IMR-90 (cell line): Measurements from ENCODE around the gene NRIP1. TPM values are rescaled to one million over a fixed set of nuclear protein-coding genes. Genes with fewer than 3 reads are reported as not detected.

Experiments used
- ATAC-seq: fragments of 200-7000 bp; cut with Tn5 transposase; 2 replicates; pipeline ENCODE4 v1.9.1; 2020; ENCODE audit warnings: low read depth, mild to moderate bottlenecking, moderate library complexity
- BruUV-seq: library from RNA; stranded (reverse); fragments of 400-500 nt; replicated peaks from 2 replicates; lab custom pipeline; 2021; lab: Mats Ljungman, UMichigan
- CTCF ChIA-PET: fragments of 300-600 bp; formaldehyde crosslinking; extraction: SDS; loops from one replicate; lab custom pipeline; 2021; ENCODE audit warnings: antibody characterized with exemption; lab: Yijun Ruan, JAX
- POLR2A ChIA-PET: fragments of 300-600 bp; sonication (Branson Sonifier 250); formaldehyde crosslinking; loops from one replicate; lab custom pipeline; 2022; ENCODE audit warnings: antibody characterized with exemption; ENCODE audit not compliant: unreplicated experiment; lab: Charles Lee
- DNase-seq: peaks from one replicate; pipeline ENCODE4 v3.0.0; 2013
- H2AFZ ChIP-seq: replicated peaks from 2 replicates; pipeline ENCODE3; 2013; ENCODE audit warnings: low read length, mild to moderate bottlenecking; ENCODE audit not compliant: poor library complexity
- H2AK5ac ChIP-seq: 2 replicates; pipeline ENCODE4 v1.6.1; 2013; ENCODE audit warnings: low read depth, low read length, inconsistent platforms
- H2AK9ac ChIP-seq: replicated peaks from 2 replicates; pipeline ENCODE3; 2013; ENCODE audit warnings: mild to moderate bottlenecking, low read depth, low read length, moderate library complexity; ENCODE audit not compliant: poor library complexity
- H2BK120ac ChIP-seq: 2 replicates; pipeline ENCODE4 v1.6.1; 2013; ENCODE audit warnings: low read depth, low read length, inconsistent platforms
- H2BK15ac ChIP-seq: 3 replicates; pipeline ENCODE4 v1.6.1; 2013; ENCODE audit warnings: low read depth, low read length, inconsistent platforms
- H2BK20ac ChIP-seq: 2 replicates; pipeline ENCODE4 v1.6.1; 2013; ENCODE audit warnings: low read depth, mild to moderate bottlenecking, inconsistent platforms, low read length, moderate library complexity
- H2BK5ac ChIP-seq: 2 replicates; pipeline ENCODE4 v1.6.1; 2013; ENCODE audit warnings: mild to moderate bottlenecking, low read depth, low read length, inconsistent platforms; ENCODE audit not compliant: poor library complexity, severe bottlenecking
- H3K14ac ChIP-seq: replicated peaks from 2 replicates; pipeline ENCODE4 v1.6.1; 2013; ENCODE audit warnings: low read depth, low read length, inconsistent platforms
- H3K18ac ChIP-seq: 2 replicates; pipeline ENCODE4 v1.6.1; 2013; ENCODE audit warnings: low read depth, low read length, control low read depth
- H3K23ac ChIP-seq: 2 replicates; pipeline ENCODE4 v1.6.1; 2013; ENCODE audit warnings: low read depth, low read length, inconsistent platforms
- H3K27ac ChIP-seq: 2 replicates; pipeline ENCODE4 v1.5.1; 2013; ENCODE audit warnings: mild to moderate bottlenecking, control low read depth, low read length; ENCODE audit not compliant: insufficient read depth
- H3K27me3 ChIP-seq: 2 replicates; pipeline ENCODE4 v1.6.1; 2013; ENCODE audit warnings: low read length; ENCODE audit not compliant: control insufficient read depth, insufficient read depth
- H3K36me3 ChIP-seq: 2 replicates; pipeline ENCODE4 v1.6.1; 2013; ENCODE audit warnings: low read length, mixed read lengths; ENCODE audit not compliant: control insufficient read depth, insufficient read depth
- H3K4ac ChIP-seq: 2 replicates; pipeline ENCODE4 v1.6.1; 2013; ENCODE audit warnings: low read depth, low read length, inconsistent platforms
- H3K4me1 ChIP-seq: 2 replicates; pipeline ENCODE4 v1.6.1; 2013; ENCODE audit warnings: low read length, mixed read lengths; ENCODE audit not compliant: control insufficient read depth, insufficient read depth
- H3K4me2 ChIP-seq: 2 replicates; pipeline ENCODE4 v1.6.1; 2013; ENCODE audit warnings: low read depth, mild to moderate bottlenecking, control low read depth, low read length, moderate library complexity
- H3K4me3 ChIP-seq: 2 replicates; pipeline ENCODE4 v1.5.1; 2013; ENCODE audit warnings: low read depth, mild to moderate bottlenecking, control low read depth, low read length, moderate library complexity; ENCODE audit not compliant: insufficient read depth
- H3K56ac ChIP-seq: 2 replicates; pipeline ENCODE4 v1.6.1; 2013; ENCODE audit warnings: low read length, inconsistent platforms; ENCODE audit not compliant: insufficient read depth; ENCODE audit errors: extremely low read depth
- H3K79me1 ChIP-seq, 2 experiments: 2 replicates each; pipeline ENCODE4 v1.6.1; 2013; ENCODE audit warnings: low read length in 2 of 2, inconsistent platforms in 1 of 2, low read depth in 1 of 2
- H3K9ac ChIP-seq: 2 replicates; pipeline ENCODE4 v1.6.1; 2013; ENCODE audit warnings: low read depth, low read length, control low read depth
- H3K9me1 ChIP-seq: 2 replicates; pipeline ENCODE4 v1.6.1; 2013; ENCODE audit warnings: low read length, inconsistent platforms; ENCODE audit not compliant: insufficient read depth
- H3K9me3 ChIP-seq: 2 replicates; pipeline ENCODE4 v1.6.1; 2013; ENCODE audit warnings: low read length; ENCODE audit not compliant: control insufficient read depth, insufficient read depth
- H4K20me1 ChIP-seq: 2 replicates; pipeline ENCODE4 v1.6.1; 2013; ENCODE audit warnings: low read length, inconsistent platforms; ENCODE audit not compliant: insufficient read depth
- H4K5ac ChIP-seq: 2 replicates; pipeline ENCODE4 v1.6.1; 2013; ENCODE audit warnings: mild to moderate bottlenecking, low read depth, low read length, control low read depth
- H4K8ac ChIP-seq, 2 experiments: 2 replicates each; pipeline ENCODE4 v1.6.1; 2013; ENCODE audit warnings: low read depth in 2 of 2, low read length in 2 of 2, control low read depth in 1 of 2, inconsistent platforms in 1 of 2
- H4K91ac ChIP-seq: 2 replicates; pipeline ENCODE4 v1.6.1; 2013; ENCODE audit warnings: low read depth, low read length, inconsistent platforms; ENCODE audit not compliant: insufficient read depth
- CEBPB ChIP-seq: IDR thresholded peaks from 2 replicates; pipeline ENCODE4 v1.6.1; 2012; ENCODE audit warnings: low read depth, low read length, improper control_type of control experiment
- CHD1 ChIP-seq: IDR thresholded peaks from 2 replicates; pipeline ENCODE4 v1.6.1; 2012; ENCODE audit warnings: low read depth, low read length, improper control_type of control experiment
- MAZ ChIP-seq: IDR thresholded peaks from 2 replicates; pipeline ENCODE4 v1.6.1; 2012; ENCODE audit warnings: low read depth, mild to moderate bottlenecking, low read length, improper control_type of control experiment, moderate library complexity, borderline replicate concordance
- MXI1 ChIP-seq: IDR thresholded peaks from 2 replicates; pipeline ENCODE4 v1.6.1; 2012; ENCODE audit warnings: low read depth, mild to moderate bottlenecking, low read length, moderate library complexity, borderline replicate concordance
- NFE2L2 ChIP-seq: fragments of 150-350 bp; IDR thresholded peaks from 2 replicates; pipeline ENCODE4 v1.6.1; 2016; ENCODE audit warnings: low read depth, mild to moderate bottlenecking, low read length
- RAD21 ChIP-seq: IDR thresholded peaks from 2 replicates; pipeline ENCODE4 v1.6.1; 2012; ENCODE audit warnings: low read length, improper control_type of control experiment
- RCOR1 ChIP-seq: IDR thresholded peaks from 2 replicates; pipeline ENCODE4 v1.6.1; 2012; ENCODE audit warnings: mild to moderate bottlenecking, low read length, improper control_type of control experiment; ENCODE audit not compliant: insufficient replicate concordance
- RFX5 ChIP-seq: IDR thresholded peaks from 2 replicates; pipeline ENCODE4 v1.8.0; 2012; ENCODE audit warnings: low read depth, mild to moderate bottlenecking, low read length, moderate library complexity
- WGBS, 2 experiments: methylation state at CpG; one replicate each; pipeline versions ENCODE4 v1.1.5 to v1.1.7; 2013; ENCODE audit warnings: missing lambda C conversion rate in 2 of 2; ENCODE audit not compliant: insufficient read length in 1 of 2; ENCODE audit errors: extremely low coverage in 2 of 2; 5-methylcytosine and 5-hydroxymethylcytosine counted together
- dilution Hi-C: fragments of 300-500 bp; cut with HindIII; formaldehyde crosslinking; loops from one replicate; pipeline ENCODE4 v1.14.3; 2018; ENCODE audit warnings: low sequenced_read_pairs; ENCODE audit not compliant: unreplicated experiment
- in situ Hi-C: fragments of 300-500 bp; cut with MboI; formaldehyde crosslinking; loops from 3 replicates; pipeline ENCODE4 v1.14.3; 2019; ENCODE audit warnings: low sequenced_read_pairs, inconsistent platforms, mixed read lengths
- intact Hi-C: fragments of 100-400 bp; cut with micrococcal nuclease; formaldehyde crosslinking; loops from 2 replicates; pipeline ENCODE4 v1.10.0; 2022
- polyA plus RNA-seq, 3 experiments: library from polyadenylated mRNA; depleted of rRNA; stranded (reverse); fragments of >200 nt; gene quantifications; 2 replicates each; pipeline ENCODE4 v1.2.3, GENCODE V29; 2012; ENCODE audit warnings: low replicate concordance in 1 of 3
- total RNA-seq: library from RNA; depleted of rRNA; stranded (reverse); fragments of >200 nt; gene quantifications from 2 replicates; pipeline ENCODE4 v1.2.3, GENCODE V29; 2012
- TF ChIP-seq, protein P1 (sequence below): fragments of 150-350 bp; IDR thresholded peaks from 2 replicates; pipeline ENCODE4 v1.6.1; 2017; ENCODE audit warnings: mild to moderate bottlenecking, antibody characterized with exemption, low read length, low read depth
- TF ChIP-seq, protein P2 (sequence below): fragments of 150-350 bp; IDR thresholded peaks from 2 replicates; pipeline ENCODE4 v1.6.1; 2016; ENCODE audit warnings: low read depth, mild to moderate bottlenecking, low read length, moderate library complexity, borderline replicate concordance
- TF ChIP-seq, protein P3 (sequence below): conservative IDR thresholded peaks from 2 replicates; pipeline ENCODE4 v1.5.1; 2012; ENCODE audit warnings: mild to moderate bottlenecking, low read depth, low read length, improper control_type of control experiment

NRIP1 gene
- total and polyA plus RNA-seq, 2 of the 4 experiments (the other 2 are of a cell fraction), result 9.6 to 73.8 TPM

DNA sequence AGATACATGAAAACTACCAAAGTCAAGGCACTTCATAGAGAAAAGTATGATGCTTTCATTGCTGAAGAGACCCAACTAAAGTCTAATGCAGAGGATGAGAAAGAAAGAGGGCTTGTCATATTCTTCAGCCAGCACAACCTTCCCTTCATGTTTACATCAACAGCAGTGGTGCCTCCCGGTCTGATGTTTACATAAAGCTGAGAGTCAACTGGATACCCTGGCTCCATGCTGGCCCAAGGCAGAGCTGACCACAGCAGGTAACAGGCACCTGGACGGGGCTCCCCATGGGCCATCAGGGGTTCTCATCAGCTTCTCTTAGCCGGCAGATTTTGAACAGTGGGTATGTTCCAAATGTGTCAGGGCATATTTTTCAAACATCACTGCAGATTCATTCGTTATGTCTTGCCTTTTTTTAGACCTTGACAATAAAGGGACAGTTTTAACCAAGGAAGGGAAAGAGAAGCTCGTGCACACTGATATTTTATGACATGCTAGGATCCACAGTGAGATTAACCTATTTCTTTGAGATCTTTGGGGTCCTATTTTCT, 117.1 kb downstream of the NRIP1 start:
- Histone ChIP-seq H3K9me3 (peaks cover 3% of the 10 kb centered on the region), H3K9ac (no peak overlapping the region), H3K27me3 (no peaks in the 10 kb centered on the region), H4K5ac (no peak overlapping the region), H3K4me1 (peaks cover 13% of the 10 kb centered on the region), H4K91ac (no peak overlapping the region), H3K9me1 (no peaks in the 10 kb centered on the region), H4K8ac (no peak overlapping the region), H2AFZ (no peak overlapping the region), H3K27ac (no peak overlapping the region), H3K79me1 (peaks cover 0 to 10% of the 10 kb centered on the region in 2 experiments; a peak in 1 of 4 replicates), H3K36me3 (no peaks in the 10 kb centered on the region), H3K4me2 (no peak overlapping the region), H3K4me3 (no peak overlapping the region), H2BK120ac (no peak overlapping the region), H2BK5ac (no peak overlapping the region), H3K4ac (no peak overlapping the region), H3K18ac (no peak overlapping the region), H3K23ac (no peak overlapping the region), H2BK20ac (no peak overlapping the region), H3K14ac (no peak overlapping the region), H2BK15ac (no peak overlapping the region), H2AK5ac (no peak overlapping the region), H4K20me1 (no peaks in the 10 kb centered on the region), H2AK9ac (no peak overlapping the region), H3K56ac (no peak overlapping the region)
- no peak; the same call in 1 of the 2 replicates for ATAC-seq
- BruUV-seq, result no TSS peak
- in situ Hi-C loops, result no loop called here
- intact Hi-C loops, result no loop called here
- CTCF ChIA-PET, result interaction anchor here (0.7 kb wide), 1 partner anchor 26 kb away, joined by 4 read pairs; no protein-coding TSS in a partner anchor
- dilution Hi-C loops, result no loop called here
- no peak for DNase-seq
- TF ChIP-seq, protein P1, sequence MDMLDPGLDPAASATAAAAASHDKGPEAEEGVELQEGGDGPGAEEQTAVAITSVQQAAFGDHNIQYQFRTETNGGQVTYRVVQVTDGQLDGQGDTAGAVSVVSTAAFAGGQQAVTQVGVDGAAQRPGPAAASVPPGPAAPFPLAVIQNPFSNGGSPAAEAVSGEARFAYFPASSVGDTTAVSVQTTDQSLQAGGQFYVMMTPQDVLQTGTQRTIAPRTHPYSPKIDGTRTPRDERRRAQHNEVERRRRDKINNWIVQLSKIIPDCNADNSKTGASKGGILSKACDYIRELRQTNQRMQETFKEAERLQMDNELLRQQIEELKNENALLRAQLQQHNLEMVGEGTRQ, result no peak
- no peak for TF ChIP-seq CEBPB
- no peak for TF ChIP-seq MXI1
- TF ChIP-seq RFX5, result no peak
- TF ChIP-seq, protein P2, sequence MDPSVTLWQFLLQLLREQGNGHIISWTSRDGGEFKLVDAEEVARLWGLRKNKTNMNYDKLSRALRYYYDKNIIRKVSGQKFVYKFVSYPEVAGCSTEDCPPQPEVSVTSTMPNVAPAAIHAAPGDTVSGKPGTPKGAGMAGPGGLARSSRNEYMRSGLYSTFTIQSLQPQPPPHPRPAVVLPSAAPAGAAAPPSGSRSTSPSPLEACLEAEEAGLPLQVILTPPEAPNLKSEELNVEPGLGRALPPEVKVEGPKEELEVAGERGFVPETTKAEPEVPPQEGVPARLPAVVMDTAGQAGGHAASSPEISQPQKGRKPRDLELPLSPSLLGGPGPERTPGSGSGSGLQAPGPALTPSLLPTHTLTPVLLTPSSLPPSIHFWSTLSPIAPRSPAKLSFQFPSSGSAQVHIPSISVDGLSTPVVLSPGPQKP, result no peak
- no peak for TF ChIP-seq CHD1
- TF ChIP-seq NFE2L2, result no peak
- TF ChIP-seq, protein P3, sequence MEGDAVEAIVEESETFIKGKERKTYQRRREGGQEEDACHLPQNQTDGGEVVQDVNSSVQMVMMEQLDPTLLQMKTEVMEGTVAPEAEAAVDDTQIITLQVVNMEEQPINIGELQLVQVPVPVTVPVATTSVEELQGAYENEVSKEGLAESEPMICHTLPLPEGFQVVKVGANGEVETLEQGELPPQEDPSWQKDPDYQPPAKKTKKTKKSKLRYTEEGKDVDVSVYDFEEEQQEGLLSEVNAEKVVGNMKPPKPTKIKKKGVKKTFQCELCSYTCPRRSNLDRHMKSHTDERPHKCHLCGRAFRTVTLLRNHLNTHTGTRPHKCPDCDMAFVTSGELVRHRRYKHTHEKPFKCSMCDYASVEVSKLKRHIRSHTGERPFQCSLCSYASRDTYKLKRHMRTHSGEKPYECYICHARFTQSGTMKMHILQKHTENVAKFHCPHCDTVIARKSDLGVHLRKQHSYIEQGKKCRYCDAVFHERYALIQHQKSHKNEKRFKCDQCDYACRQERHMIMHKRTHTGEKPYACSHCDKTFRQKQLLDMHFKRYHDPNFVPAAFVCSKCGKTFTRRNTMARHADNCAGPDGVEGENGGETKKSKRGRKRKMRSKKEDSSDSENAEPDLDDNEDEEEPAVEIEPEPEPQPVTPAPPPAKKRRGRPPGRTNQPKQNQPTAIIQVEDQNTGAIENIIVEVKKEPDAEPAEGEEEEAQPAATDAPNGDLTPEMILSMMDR, result no peak
- TF ChIP-seq RCOR1, result no peak
- no peak for TF ChIP-seq MAZ
- no peak for TF ChIP-seq RAD21
- no CpG with 5 or more reads among the region's 5 CpGs for WGBS, 2 experiments
- POLR2A ChIA-PET, result no interaction called here
